C4-2B (cell line): ENCODE data around the gene B4GALNT3.

ENCODE experiments used
- ZFX ChIP-seq: fragments of 450-650 bp; IDR thresholded peaks from 2 replicates; pipeline ENCODE4 v1.6.1; 2017
- TF ChIP-seq, protein P1 (sequence below): fragments of 450-650 bp; conservative IDR thresholded peaks from 2 replicates; pipeline ENCODE4 v1.5.1; 2017; ENCODE audit warnings: mild to moderate bottlenecking

DNA sequence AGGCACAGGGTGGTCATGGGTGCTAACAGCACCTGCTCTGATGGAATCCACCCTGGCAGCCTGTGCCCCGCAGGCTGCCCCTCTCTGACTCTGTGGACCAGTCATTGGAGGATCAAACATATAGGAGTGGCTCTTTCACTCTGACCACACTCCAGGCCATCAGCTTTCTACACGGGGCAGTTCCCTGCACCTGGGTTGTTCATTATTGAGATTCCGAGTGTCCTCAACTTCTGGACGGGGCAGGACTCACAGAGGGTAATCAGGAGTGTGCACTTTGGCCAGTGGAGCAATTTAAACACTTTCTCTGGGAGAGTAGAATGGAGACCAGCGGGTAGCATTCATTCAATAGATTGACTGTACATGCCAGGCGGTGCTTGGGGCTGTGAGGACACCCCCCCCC is 108.7 kb downstream of the B4GALNT3 start:
- TF ChIP-seq, protein P1, sequence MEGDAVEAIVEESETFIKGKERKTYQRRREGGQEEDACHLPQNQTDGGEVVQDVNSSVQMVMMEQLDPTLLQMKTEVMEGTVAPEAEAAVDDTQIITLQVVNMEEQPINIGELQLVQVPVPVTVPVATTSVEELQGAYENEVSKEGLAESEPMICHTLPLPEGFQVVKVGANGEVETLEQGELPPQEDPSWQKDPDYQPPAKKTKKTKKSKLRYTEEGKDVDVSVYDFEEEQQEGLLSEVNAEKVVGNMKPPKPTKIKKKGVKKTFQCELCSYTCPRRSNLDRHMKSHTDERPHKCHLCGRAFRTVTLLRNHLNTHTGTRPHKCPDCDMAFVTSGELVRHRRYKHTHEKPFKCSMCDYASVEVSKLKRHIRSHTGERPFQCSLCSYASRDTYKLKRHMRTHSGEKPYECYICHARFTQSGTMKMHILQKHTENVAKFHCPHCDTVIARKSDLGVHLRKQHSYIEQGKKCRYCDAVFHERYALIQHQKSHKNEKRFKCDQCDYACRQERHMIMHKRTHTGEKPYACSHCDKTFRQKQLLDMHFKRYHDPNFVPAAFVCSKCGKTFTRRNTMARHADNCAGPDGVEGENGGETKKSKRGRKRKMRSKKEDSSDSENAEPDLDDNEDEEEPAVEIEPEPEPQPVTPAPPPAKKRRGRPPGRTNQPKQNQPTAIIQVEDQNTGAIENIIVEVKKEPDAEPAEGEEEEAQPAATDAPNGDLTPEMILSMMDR = no peak
- TF ChIP-seq ZFX = no peak
